ENCODE measurements around the gene PIGN.

PIGN gene

GRCh38 chr18:61998957-61999356, 187.9 kb downstream of the PIGN start:
- H3K27me3 Mint-ChIP-seq, result peaks cover 3% of the 10 kb centered on the region
- no peaks in the 10 kb centered on the region for H3K36me3 Mint-ChIP-seq (ENCODE audit: low read depth)
- H3K4me3 Mint-ChIP-seq, result no peak overlapping the region
- peaks cover 11% of the 10 kb centered on the region for H3K9me3 Mint-ChIP-seq
- DNase-seq, result no peak
- no peak overlapping the region for H3K27ac Mint-ChIP-seq
- H3K4me1 Mint-ChIP-seq (ENCODE audit: low read depth), result peaks cover 5% of the 10 kb centered on the region

- H3K4me3 Mint-ChIP-seq, result no peak overlapping the region
- DNase-seq, result no peak
- no peaks in the 10 kb centered on the region for H3K36me3 Mint-ChIP-seq (ENCODE audit: low read depth)
- peaks cover 11% of the 10 kb centered on the region for H3K9me3 Mint-ChIP-seq
- H3K27me3 Mint-ChIP-seq, result peaks cover 3% of the 10 kb centered on the region
- peaks cover 5% of the 10 kb centered on the region for H3K4me1 Mint-ChIP-seq (ENCODE audit: low read depth)
- H3K27ac Mint-ChIP-seq, result no peak overlapping the region
Measured at GRCh38 chr18:61998335-61998734, 188.5 kb downstream of the PIGN start.

- H3K27ac Mint-ChIP-seq, result no peak overlapping the region
- H3K4me3 Mint-ChIP-seq, result no peak overlapping the region
- no peak for DNase-seq
- H3K27me3 Mint-ChIP-seq, result peaks cover 3% of the 10 kb centered on the region
- H3K36me3 Mint-ChIP-seq (ENCODE audit: low read depth), result no peaks in the 10 kb centered on the region
- peaks cover 13% of the 10 kb centered on the region for H3K4me1 Mint-ChIP-seq (ENCODE audit: low read depth)
- H3K9me3 Mint-ChIP-seq, result peaks cover 11% of the 10 kb centered on the region
Measured at GRCh38 chr18:61995618-61996017, 191.2 kb downstream of the PIGN start.

- DNase-seq, result no peak
- Mint-ChIP-seq H3K9me3 (no peaks in the 10 kb centered on the region), H3K27ac (no peak overlapping the region), H3K36me3 (ENCODE audit: low read depth) (no peaks in the 10 kb centered on the region), H3K27me3 (peaks cover 3% of the 10 kb centered on the region), H3K4me3 (no peak overlapping the region), H3K4me1 (ENCODE audit: low read depth) (peaks cover 10% of the 10 kb centered on the region)
Measured at GRCh38 chr18:61993831-61994230, 193.0 kb downstream of the PIGN start.

DNA sequence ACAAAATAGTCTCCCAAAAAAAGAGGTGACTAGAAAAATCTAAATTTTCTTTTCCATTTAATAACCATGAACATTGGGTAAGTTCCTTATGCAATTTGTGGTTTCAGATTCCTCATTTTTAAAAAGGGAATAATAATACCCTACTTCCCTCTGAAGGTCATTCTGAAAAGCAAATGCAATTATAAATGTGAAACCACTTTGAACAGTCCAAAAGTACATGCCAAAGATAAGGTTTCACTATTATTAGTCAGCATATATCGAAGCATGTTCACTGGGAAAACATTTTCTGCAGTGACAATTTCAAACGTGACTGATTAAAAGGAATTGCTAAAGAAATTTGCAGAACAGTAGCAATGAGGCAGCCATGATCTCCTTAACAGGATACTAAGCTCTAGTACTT, 193.9 kb downstream of the PIGN start:
- DNase-seq, result no peak
- no peaks in the 10 kb centered on the region for H3K9me3 Mint-ChIP-seq
- H3K36me3 Mint-ChIP-seq (ENCODE audit: low read depth), result no peaks in the 10 kb centered on the region
- peaks cover under 1% of the 10 kb centered on the region for H3K27me3 Mint-ChIP-seq
- peaks cover 8% of the 10 kb centered on the region for H3K4me1 Mint-ChIP-seq (ENCODE audit: low read depth)
- H3K27ac Mint-ChIP-seq, result no peak overlapping the region
- H3K4me3 Mint-ChIP-seq, result no peak overlapping the region

- Mint-ChIP-seq H3K27ac (no peak overlapping the region), H3K4me3 (no peak overlapping the region), H3K9me3 (no peaks in the 10 kb centered on the region), H3K36me3 (ENCODE audit: low read depth) (no peaks in the 10 kb centered on the region), H3K4me1 (ENCODE audit: low read depth) (peaks cover 8% of the 10 kb centered on the region), H3K27me3 (no peaks in the 10 kb centered on the region)
- no peak for DNase-seq
Measured at GRCh38 chr18:61992285-61992684, 194.6 kb downstream of the PIGN start.

- DNase-seq, result no peak
- Mint-ChIP-seq H3K4me3 (no peak overlapping the region), H3K27me3 (peaks cover 3% of the 10 kb centered on the region), H3K4me1 (ENCODE audit: low read depth) (peaks cover 8% of the 10 kb centered on the region), H3K9me3 (no peaks in the 10 kb centered on the region), H3K27ac (no peak overlapping the region), H3K36me3 (ENCODE audit: low read depth) (no peaks in the 10 kb centered on the region)
Measured at GRCh38 chr18:61991836-61992235, 195.0 kb downstream of the PIGN start.

- H3K4me1 Mint-ChIP-seq (ENCODE audit: low read depth), result peaks cover 8% of the 10 kb centered on the region
- no peak overlapping the region for H3K27ac Mint-ChIP-seq
- no peaks in the 10 kb centered on the region for H3K9me3 Mint-ChIP-seq
- peaks cover 3% of the 10 kb centered on the region for H3K27me3 Mint-ChIP-seq
- no peaks in the 10 kb centered on the region for H3K36me3 Mint-ChIP-seq (ENCODE audit: low read depth)
- no peak overlapping the region for H3K4me3 Mint-ChIP-seq
- no peak for DNase-seq
Measured at GRCh38 chr18:61991201-61991600, 195.7 kb downstream of the PIGN start.
